Breast epithelium (tissue), 4 donors: ENCODE measurements around the gene CSMD2. TPM values are rescaled to one million over a fixed set of nuclear protein-coding genes. Genes with fewer than 3 reads are reported as not detected.

Experiments
- DNase-seq, 2 donors: peaks; one replicate each; pipeline ENCODE4 v3.0.0-alpha.2; 2019; ENCODE audit warnings: low spot score in 2 of 2
- H3K27ac ChIP-seq, 2 donors: fragments of 200-600 bp; sonication (generic) in 1 of 2; one replicate each; pipeline ENCODE4 v1.5.1; 2016 to 2019; ENCODE audit warnings: mild to moderate bottlenecking in 1 of 2
- H3K27me3 ChIP-seq, 2 donors: fragments of 200-600 bp; sonication (generic) in 1 of 2; one replicate each; pipeline versions ENCODE4 v1.5.1 to v1.6.0; 2017 to 2019; ENCODE audit warnings: control low read depth in 1 of 2, mild to moderate bottlenecking in 1 of 2
- H3K36me3 ChIP-seq: fragments of 200-600 bp; one replicate; pipeline ENCODE4 v1.5.1; 2019
- H3K4me1 ChIP-seq, 2 donors: fragments of 200-600 bp; sonication (generic); one replicate each; pipeline ENCODE4 v1.5.1; 2016 to 2019; ENCODE audit warnings: control low read depth in 1 of 2
- H3K4me3 ChIP-seq, 3 donors: fragments of 200-600 bp; sonication (generic); 1 replicate in 2 of 3; 2 replicates in 1 of 3; pipeline ENCODE4 v1.5.1; 2016 to 2019; ENCODE audit warnings: mild to moderate bottlenecking in 3 of 3, moderate library complexity in 2 of 3
- H3K9me3 ChIP-seq, 2 donors: fragments of 200-600 bp; sonication (generic) in 1 of 2; one replicate each; pipeline ENCODE4 v1.5.1; 2016 to 2019; ENCODE audit warnings: control low read depth in 1 of 2
- POLR2A ChIP-seq: fragments of 450-650 bp; IDR thresholded peaks from one replicate; pipeline ENCODE4 v1.6.1; 2016; ENCODE audit warnings: antibody characterized with exemption, mild to moderate bottlenecking, moderate library complexity
- POLR2AphosphoS5 ChIP-seq, 3 donors: sonication (generic); formaldehyde crosslinking; IDR thresholded peaks; one replicate each; pipeline ENCODE4 v1.6.1; 2017; ENCODE audit warnings: antibody characterized with exemption in 3 of 3
- intact Hi-C: fragments of 100-400 bp; cut with DNase I; formaldehyde crosslinking; loops from one replicate; pipeline ENCODE4 v1.15.1; 2023; ENCODE audit warnings: low total_unique reads
- total RNA-seq, 3 donors: library from RNA; depleted of rRNA; stranded (reverse); fragments of >200 nt; gene quantifications; one replicate each; pipeline ENCODE4 v1.1.0, GENCODE V29; 2016
- TF ChIP-seq, protein P1 (sequence below), 3 donors: fragments of 450-650 bp; IDR thresholded peaks; one replicate each; pipeline ENCODE4 v1.5.1; 2016 to 2017; ENCODE audit warnings: antibody characterized with exemption in 3 of 3, mild to moderate bottlenecking in 3 of 3, moderate library complexity in 3 of 3

Gene CSMD2
- total RNA-seq, 3 donors from 2014 or later, result 0.33 to 2.6 (median 0.44) TPM

DNA sequence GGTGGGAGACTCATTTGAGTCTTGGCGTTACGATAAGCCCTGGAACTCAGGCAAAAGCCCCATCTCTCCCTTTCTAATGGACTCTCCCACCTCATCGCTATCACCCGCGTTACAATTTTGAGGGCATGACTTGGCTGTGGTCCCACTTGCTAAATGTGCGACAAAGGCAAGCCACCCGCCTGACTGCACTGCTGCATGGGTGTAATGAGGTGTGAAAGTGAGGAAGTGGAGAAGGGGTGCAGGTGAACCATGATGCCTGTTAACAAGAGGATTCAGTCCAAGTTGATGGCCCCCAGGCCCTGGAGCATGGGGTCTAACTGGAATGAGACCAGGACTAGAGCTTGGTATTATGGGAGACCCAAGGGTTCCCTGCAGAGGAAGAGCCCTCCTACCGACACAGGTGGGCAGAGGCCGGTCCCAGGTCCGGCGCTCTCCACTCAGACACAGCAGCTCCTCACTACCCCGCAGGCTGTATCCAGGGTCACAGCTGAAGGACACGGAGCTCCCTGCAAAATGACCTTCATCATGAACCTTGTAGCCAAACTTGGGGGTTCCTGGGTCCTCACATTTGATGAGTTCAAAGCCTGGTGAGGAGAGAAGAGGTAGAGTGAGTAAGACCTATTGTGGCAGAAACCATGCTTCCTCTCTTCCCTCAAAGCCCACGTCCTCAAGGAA is 466.5 kb downstream of the CSMD2 start:
- TF ChIP-seq POLR2AphosphoS5 (IDR thresholded peaks at IDR 0.05), result no peak
- TF ChIP-seq, protein P1, sequence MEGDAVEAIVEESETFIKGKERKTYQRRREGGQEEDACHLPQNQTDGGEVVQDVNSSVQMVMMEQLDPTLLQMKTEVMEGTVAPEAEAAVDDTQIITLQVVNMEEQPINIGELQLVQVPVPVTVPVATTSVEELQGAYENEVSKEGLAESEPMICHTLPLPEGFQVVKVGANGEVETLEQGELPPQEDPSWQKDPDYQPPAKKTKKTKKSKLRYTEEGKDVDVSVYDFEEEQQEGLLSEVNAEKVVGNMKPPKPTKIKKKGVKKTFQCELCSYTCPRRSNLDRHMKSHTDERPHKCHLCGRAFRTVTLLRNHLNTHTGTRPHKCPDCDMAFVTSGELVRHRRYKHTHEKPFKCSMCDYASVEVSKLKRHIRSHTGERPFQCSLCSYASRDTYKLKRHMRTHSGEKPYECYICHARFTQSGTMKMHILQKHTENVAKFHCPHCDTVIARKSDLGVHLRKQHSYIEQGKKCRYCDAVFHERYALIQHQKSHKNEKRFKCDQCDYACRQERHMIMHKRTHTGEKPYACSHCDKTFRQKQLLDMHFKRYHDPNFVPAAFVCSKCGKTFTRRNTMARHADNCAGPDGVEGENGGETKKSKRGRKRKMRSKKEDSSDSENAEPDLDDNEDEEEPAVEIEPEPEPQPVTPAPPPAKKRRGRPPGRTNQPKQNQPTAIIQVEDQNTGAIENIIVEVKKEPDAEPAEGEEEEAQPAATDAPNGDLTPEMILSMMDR (IDR thresholded peaks at IDR 0.05), result no peak
- no peak for TF ChIP-seq POLR2A
- H3K4me3 ChIP-seq, result no peak overlapping the region
- no peak for DNase-seq
- no peaks in the 10 kb centered on the region for H3K27me3 ChIP-seq
- no peaks in the 10 kb centered on the region for H3K36me3 ChIP-seq
- H3K27ac ChIP-seq, result no peak overlapping the region
- H3K4me1 ChIP-seq, result no peaks in the 10 kb centered on the region
- no peaks in the 10 kb centered on the region for H3K9me3 ChIP-seq
- intact Hi-C loops, result no loop called here

DNA sequence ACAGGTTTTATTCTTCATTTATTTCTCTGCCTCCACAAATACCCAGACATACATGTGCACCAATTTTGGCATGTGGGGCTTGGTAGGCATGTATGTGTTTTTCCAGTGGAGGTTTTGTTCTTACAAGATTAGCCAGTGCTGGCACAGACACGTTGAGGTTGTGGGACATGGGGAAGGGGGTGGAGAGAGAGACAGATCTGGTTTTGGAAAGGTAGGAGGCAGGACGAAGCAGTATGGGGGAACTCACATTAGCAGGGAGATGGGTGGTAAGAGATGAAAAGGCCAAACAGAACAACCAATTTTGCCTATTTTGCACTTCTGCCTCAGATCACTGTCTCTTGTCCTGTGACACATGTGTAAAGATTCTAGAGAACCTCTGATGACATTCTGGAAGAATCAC is 467.2 kb downstream of the CSMD2 start:
- intact Hi-C loops, result no loop called here

DNA sequence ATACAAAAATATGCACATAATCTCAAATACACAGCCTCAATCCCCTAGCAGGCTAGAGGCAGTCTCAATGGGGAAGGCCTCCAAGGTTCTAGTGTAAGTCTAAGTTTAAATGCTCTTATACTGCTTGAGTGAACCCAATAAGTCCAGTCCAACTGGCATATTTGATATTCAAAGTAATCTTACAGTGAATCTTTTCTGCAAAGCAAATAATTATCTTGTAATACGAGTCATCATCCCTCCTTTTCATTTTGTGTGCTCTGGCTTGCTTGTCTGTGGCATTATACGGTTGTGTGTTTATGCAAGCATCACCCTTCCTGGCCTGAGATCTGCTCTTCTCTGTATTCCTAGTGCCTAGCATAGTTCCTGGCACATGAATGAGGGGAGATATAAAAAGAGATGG is 468.1 kb downstream of the CSMD2 start:
- no peak overlapping the region for H3K4me3 ChIP-seq
- no peaks in the 10 kb centered on the region for H3K36me3 ChIP-seq
- no peak for DNase-seq
- intact Hi-C loops, result no loop called here
- H3K4me1 ChIP-seq, result no peaks in the 10 kb centered on the region
- H3K27ac ChIP-seq, result no peak overlapping the region
- no peaks in the 10 kb centered on the region for H3K9me3 ChIP-seq
- no peaks in the 10 kb centered on the region for H3K27me3 ChIP-seq
- TF ChIP-seq POLR2A, result no peak
- TF ChIP-seq, protein P1 (IDR thresholded peaks at IDR 0.05), result no peak
- TF ChIP-seq POLR2AphosphoS5 (IDR thresholded peaks at IDR 0.05), result no peak

More for the DNA sequence above, 467.2 kb downstream of the CSMD2 start:
- TF ChIP-seq POLR2A, result no peak
- no peak for TF ChIP-seq POLR2AphosphoS5 (IDR thresholded peaks at IDR 0.05)
- TF ChIP-seq, protein P1 (IDR thresholded peaks at IDR 0.05), result no peak
- Histone ChIP-seq H3K9me3 (no peaks in the 10 kb centered on the region), H3K27me3 (no peaks in the 10 kb centered on the region), H3K36me3 (no peaks in the 10 kb centered on the region), H3K4me1 (no peaks in the 10 kb centered on the region), H3K4me3 (no peak overlapping the region), H3K27ac (no peak overlapping the region)
- no peak for DNase-seq

DNA sequence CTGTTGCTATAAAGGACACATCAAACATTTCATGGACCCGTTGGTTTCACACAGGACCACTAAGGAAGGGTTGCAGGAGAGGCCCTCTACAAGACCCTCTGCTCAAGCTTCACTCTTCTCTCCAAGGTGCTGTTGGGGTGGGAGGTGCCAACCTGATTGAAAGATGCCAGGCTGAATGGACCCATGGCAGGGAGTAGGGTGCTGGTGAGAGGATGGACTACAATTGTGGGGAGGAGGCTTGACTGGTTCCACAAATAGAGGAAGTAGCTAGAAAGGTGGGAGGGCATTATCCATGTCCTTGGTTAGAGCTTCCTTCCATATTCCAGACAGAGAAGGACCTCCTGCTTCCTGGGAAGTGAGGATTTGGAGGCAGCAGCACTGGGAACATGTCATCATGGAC is 468.7 kb downstream of the CSMD2 start:
- Histone ChIP-seq H3K4me1 (no peaks in the 10 kb centered on the region), H3K9me3 (no peaks in the 10 kb centered on the region), H3K4me3 (no peak overlapping the region), H3K36me3 (no peaks in the 10 kb centered on the region), H3K27ac (no peak overlapping the region), H3K27me3 (no peaks in the 10 kb centered on the region)
- intact Hi-C loops, result no loop called here
- no peak for DNase-seq
- TF ChIP-seq POLR2A, result no peak
- no peak for TF ChIP-seq POLR2AphosphoS5 (IDR thresholded peaks at IDR 0.05)
- TF ChIP-seq, protein P1 (IDR thresholded peaks at IDR 0.05), result no peak

DNA sequence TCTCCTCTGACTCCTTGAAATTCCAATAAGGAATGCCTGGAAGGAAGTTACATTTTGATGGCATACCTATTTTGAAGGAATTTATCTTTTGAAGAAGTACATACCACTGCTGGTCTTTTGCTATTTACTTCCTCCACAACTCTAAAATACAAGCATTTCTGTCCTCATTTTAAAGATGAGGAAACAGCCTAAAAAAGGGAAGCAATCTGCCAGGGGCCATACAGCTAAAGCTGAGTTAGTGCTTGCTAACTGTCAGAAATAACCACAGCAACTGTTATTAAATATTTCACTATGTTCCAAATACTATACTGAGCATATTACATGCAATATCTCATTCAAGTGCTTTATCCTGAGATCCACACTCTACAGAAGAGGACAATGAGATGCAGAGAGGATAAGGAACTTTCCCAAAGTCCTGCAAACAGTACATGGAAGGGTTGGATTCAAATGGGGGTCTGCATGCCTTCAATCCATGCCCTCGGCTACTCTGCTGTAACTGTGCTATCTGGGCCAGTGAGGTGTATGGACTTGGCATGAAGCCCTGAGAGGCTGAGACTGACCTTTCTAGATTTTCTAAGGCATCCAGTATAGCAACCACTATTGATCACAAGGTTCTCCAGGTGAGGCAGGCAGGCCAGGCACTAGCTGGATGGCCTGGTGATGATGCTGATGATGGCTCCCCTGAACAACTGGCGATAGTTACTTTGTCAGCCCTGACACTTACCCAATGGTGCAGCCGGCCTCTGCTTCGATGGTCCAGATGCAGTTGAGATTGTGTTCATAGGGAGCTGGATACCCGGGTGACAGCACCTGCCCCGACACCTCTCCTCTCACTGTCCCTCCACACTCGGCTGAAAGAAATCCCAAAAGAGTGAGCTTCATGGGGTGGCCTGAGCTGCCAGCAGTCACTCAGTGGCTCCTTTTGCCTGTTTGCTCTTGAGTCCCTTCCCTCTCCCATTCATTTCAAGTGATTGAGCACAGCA is 472.5 kb downstream of the CSMD2 start:
- Histone ChIP-seq H3K27ac (no peak overlapping the region), H3K27me3 (peaks cover 0 to 4% of the 10 kb centered on the region in 2 donors), H3K36me3 (no peaks in the 10 kb centered on the region), H3K4me3 (no peak overlapping the region), H3K4me1 (no peaks in the 10 kb centered on the region), H3K9me3 (no peaks in the 10 kb centered on the region)
- DNase-seq, result no peak
- no peak for TF ChIP-seq POLR2A
- TF ChIP-seq, protein P1 (IDR thresholded peaks at IDR 0.05), result no peak
- no peak for TF ChIP-seq POLR2AphosphoS5 (IDR thresholded peaks at IDR 0.05)
- intact Hi-C loops, result no loop called here
